ENCODE data around the gene KRT85. TPM values are rescaled to one million over a fixed set of nuclear protein-coding genes. Genes with fewer than 3 reads are reported as not detected.

KRT85 gene
- total and polyA plus RNA-seq, 10 of the 15 experiments (the other 5 are each of a cell fraction or from before 2014, with no cell fraction given): 0.05 to 0.18 (median 0.11) TPM; not detected in 6

- ChIA-PET POLR2A (interaction anchor here (1.2 kb wide), 1 partner anchor 10 kb away, joined by 3 read pairs; no protein-coding TSS in a partner anchor), CTCF (interaction anchor here (0.7 to 1.1 kb wide), 4 partner anchors 8 to 125 kb away, joined by 3 read pairs; no protein-coding TSS in a partner anchor), RAD21 (ENCODE audit: unreplicated experiment) (no interaction called here), SMC1A (ENCODE audit: uncharacterized antibody, unreplicated experiment) (no interaction called here)
- DNase-seq (ENCODE audit: low read depth, low spot score) (no peak), ATAC-seq (peak; percentile 13; the same call in 1 of the 3 replicates), FAIRE-seq (no peak)
- Histone ChIP-seq H3K4me2 (ENCODE audit: control insufficient read depth, insufficient read depth) (no peak overlapping the region), H3K4me1 (ENCODE audit: control insufficient read depth, insufficient read depth, low read length) (no peaks in the 10 kb centered on the region), H3K27me3 (replicated peaks in 1 of 2; ENCODE audit: control insufficient read depth in 2 of 2, insufficient read depth in 2 of 2, low read length in 1 of 2) (no peaks in the 10 kb centered on the region; a peak in 1 of 4 replicates), H4K20me1 (ENCODE audit: control insufficient read depth, insufficient read depth) (no peaks in the 10 kb centered on the region), H2AFZ (ENCODE audit: control insufficient read depth, low read depth, low read length) (no peak overlapping the region), H3K4me3 (no peak overlapping the region), H3K9ac (ENCODE audit: control insufficient read depth, insufficient read depth, low read length) (no peak overlapping the region), H3K9me3 (replicated peaks; ENCODE audit: control insufficient read depth, insufficient read depth, low read length) (no peaks in the 10 kb centered on the region), H3K79me2 (ENCODE audit: control insufficient read depth, insufficient read depth, low read length) (no peaks in the 10 kb centered on the region), H3K27ac (ENCODE audit: control insufficient read depth, insufficient read depth) (no peak overlapping the region), H3K36me3 (ENCODE audit: control insufficient read depth in 2 of 2, insufficient read depth in 2 of 2, low read length in 1 of 2) (no peaks in the 10 kb centered on the region)
- 16% methylated on average over 9 of the region's 9 CpGs for WGBS (ENCODE audit: insufficient coverage, insufficient replicate concordance, low lambda C conversion rate, missing lambda C conversion rate)
- intact Hi-C loops (cut with micrococcal nuclease; ENCODE audit: unreplicated experiment): no loop called here
- BruUV-seq (replicated peaks): no TSS peak
- in situ Hi-C loops (cut with MboI): no loop called here
- no peak for TF ChIP-seq IRF5 (IDR thresholded peaks at IDR 0.05; ENCODE audit: borderline replicate concordance)
- TF ChIP-seq NR2F1 (conservative IDR thresholded peaks at IDR 0.05): no peak
- no peak for TF ChIP-seq ZBTB40 (IDR thresholded peaks at IDR 0.05; ENCODE audit: borderline replicate concordance)
- TF ChIP-seq HSF1 (IDR thresholded peaks at IDR 0.05; ENCODE audit: low read depth, low read length): no peak
- TF ChIP-seq IRF3 (IDR thresholded peaks at IDR 0.05): no peak
- no peak for TF ChIP-seq TCF7 (IDR thresholded peaks at IDR 0.05; ENCODE audit: borderline replicate concordance)
- no peak for TF ChIP-seq EED (IDR thresholded peaks at IDR 0.05; ENCODE audit: low read depth)
- TF ChIP-seq ELK1 (IDR thresholded peaks at IDR 0.05; ENCODE audit: low read depth, low read length): no peak
- no peak for TF ChIP-seq NR2C2 (IDR thresholded peaks at IDR 0.05; ENCODE audit: borderline replicate concordance, control insufficient read depth, insufficient read length, low read depth)
- TF ChIP-seq PKNOX1 (IDR thresholded peaks at IDR 0.05): no peak
- TF ChIP-seq POLR2AphosphoS2 (IDR thresholded peaks at IDR 0.05; ENCODE audit: low read depth, low read length): no peak
Measured at GRCh38 chr12:52347016-52347415, 20.3 kb downstream of the KRT85 start.
